ENCODE results near the gene CACNG5. TPM values are rescaled to one million over a fixed set of nuclear protein-coding genes. Genes with fewer than 3 reads are reported as not detected.

Gene CACNG5
- total RNA-seq, 1 experiment from 2014 or later, result 0.21 TPM

- ChIA-PET POLR2A (no interaction called here), CTCF (no interaction called here)
- no peaks in the 10 kb centered on the region for H3K36me3 ChIP-seq (ENCODE audit: control insufficient read depth, insufficient read depth, low read length)
- intact Hi-C loops (cut with micrococcal nuclease; ENCODE audit: unreplicated experiment), result no loop called here
- H3K4me1 ChIP-seq (ENCODE audit: control insufficient read depth, insufficient read depth, low read length), result no peaks in the 10 kb centered on the region
- no peak for ATAC-seq
- no TSS peak for BruUV-seq (replicated peaks)
- H3K4me3 ChIP-seq (ENCODE audit: low read depth in 2 of 2, low read length in 2 of 2), result no peak overlapping the region
- no peaks in the 10 kb centered on the region for H3K27me3 ChIP-seq (ENCODE audit: control insufficient read depth, insufficient read depth, low read length)
- no peaks in the 10 kb centered on the region for H3K9me3 ChIP-seq (ENCODE audit: control insufficient read depth, insufficient read depth, low read depth, low read length)
- no peak for DNase-seq (ENCODE audit: low read depth, low spot score)
- in situ Hi-C loops (cut with HindIII; ENCODE audit: low pct_unique_long_range_greater_than_20kb, low sequenced_read_pairs), result no loop called here
- no peak overlapping the region for H3K27ac ChIP-seq (ENCODE audit: low read length)
- TF ChIP-seq TCF7L2 (IDR thresholded peaks at IDR 0.05; ENCODE audit: low read depth, low read length), result no peak
- TF ChIP-seq POLR2AphosphoS5 (IDR thresholded peaks at IDR 0.05; ENCODE audit: low read depth, low read length), result no peak
Observed at GRCh38 chr17:66810951-66811682, 23.8 kb upstream of the CACNG5 start.

- POLR2A ChIA-PET, result no interaction called here
- intact Hi-C loops (cut with micrococcal nuclease; ENCODE audit: unreplicated experiment) (no loop called here), in situ Hi-C loops (cut with HindIII; ENCODE audit: low pct_unique_long_range_greater_than_20kb, low sequenced_read_pairs) (no loop called here)
- Histone ChIP-seq H3K9me3 (ENCODE audit: control insufficient read depth, insufficient read depth, low read depth, low read length) (no peaks in the 10 kb centered on the region), H3K4me1 (ENCODE audit: control insufficient read depth, insufficient read depth, low read length) (no peaks in the 10 kb centered on the region), H3K4me3 (ENCODE audit: low read depth in 2 of 2, low read length in 2 of 2) (no peak overlapping the region), H3K36me3 (ENCODE audit: control insufficient read depth, insufficient read depth, low read length) (no peaks in the 10 kb centered on the region), H3K27ac (ENCODE audit: low read length) (no peak overlapping the region), H3K27me3 (ENCODE audit: control insufficient read depth, insufficient read depth, low read length) (no peaks in the 10 kb centered on the region)
- ATAC-seq (no peak; the same call in 1 of the 2 replicates), DNase-seq (ENCODE audit: low read depth, low spot score) (no peak)
- no TSS peak for BruUV-seq (replicated peaks)
- CTCF ChIA-PET, result no interaction called here
- TF ChIP-seq CTCF (IDR thresholded peaks at IDR 0.05), result no peak
- TF ChIP-seq POLR2AphosphoS5 (IDR thresholded peaks at IDR 0.05; ENCODE audit: low read depth, low read length), result no peak
- no peak for TF ChIP-seq TCF7L2 (IDR thresholded peaks at IDR 0.05; ENCODE audit: low read depth, low read length)
- no peak for TF ChIP-seq REST (IDR thresholded peaks at IDR 0.05; ENCODE audit: insufficient read depth in 1 of 2, low read depth in 2 of 2, low read length in 1 of 2)
- TF ChIP-seq SIN3A (IDR thresholded peaks at IDR 0.05; ENCODE audit: borderline replicate concordance, insufficient read depth, low read depth, low read length), result no peak
Observed at GRCh38 chr17:66811683-66812054, 23.2 kb upstream of the CACNG5 start.

GRCh38 chr17:66812571-66812970, 22.3 kb upstream of the CACNG5 start:
- H3K27me3 ChIP-seq (ENCODE audit: control insufficient read depth, insufficient read depth, low read length), result no peaks in the 10 kb centered on the region
- in situ Hi-C loops (cut with HindIII; ENCODE audit: low pct_unique_long_range_greater_than_20kb, low sequenced_read_pairs), result no loop called here
- CTCF ChIA-PET, result no interaction called here
- no peaks in the 10 kb centered on the region for H3K9me3 ChIP-seq (ENCODE audit: control insufficient read depth, insufficient read depth, low read depth, low read length)
- DNase-seq (ENCODE audit: low read depth, low spot score) (no peak), ATAC-seq (no peak; the same call in 1 of the 2 replicates)
- no peak overlapping the region for H3K4me3 ChIP-seq (ENCODE audit: low read depth in 2 of 2, low read length in 2 of 2)
- no peaks in the 10 kb centered on the region for H3K4me1 ChIP-seq (ENCODE audit: control insufficient read depth, insufficient read depth, low read length)
- no peak overlapping the region for H3K27ac ChIP-seq (ENCODE audit: low read length)
- no TSS peak for BruUV-seq (replicated peaks)
- POLR2A ChIA-PET, result no interaction called here
- no peak for TF ChIP-seq SIN3A (IDR thresholded peaks at IDR 0.05; ENCODE audit: borderline replicate concordance, insufficient read depth, low read depth, low read length)
- no peak for TF ChIP-seq CTCF (IDR thresholded peaks at IDR 0.05)
- no peak for TF ChIP-seq TCF7L2 (IDR thresholded peaks at IDR 0.05; ENCODE audit: low read depth, low read length)
- TF ChIP-seq REST (IDR thresholded peaks at IDR 0.05; ENCODE audit: insufficient read depth in 1 of 2, low read depth in 2 of 2, low read length in 1 of 2), result no peak
- no peak for TF ChIP-seq POLR2AphosphoS5 (IDR thresholded peaks at IDR 0.05; ENCODE audit: low read depth, low read length)
- intact Hi-C loops (cut with micrococcal nuclease; ENCODE audit: unreplicated experiment), result no loop called here
- H3K36me3 ChIP-seq (ENCODE audit: control insufficient read depth, insufficient read depth, low read length), result no peaks in the 10 kb centered on the region

Measured in Panc1 (cell line).